HepG2 (cell line): ENCODE measurements around the gene SAMD4A.

ENCODE experiments used
- USF2 ChIP-seq, 2 experiments: sonication (generic) in 1 of 2; formaldehyde crosslinking in 1 of 2; IDR thresholded peaks; 2 replicates each; pipeline versions ENCODE4 v1.5.1 to v1.6.1; 2011 to 2020; ENCODE audit warnings: borderline replicate concordance in 1 of 2, low read depth in 1 of 2, low read length in 1 of 2, mild to moderate bottlenecking in 1 of 2, missing genetic modification reagents in 1 of 2, moderate library complexity in 1 of 2
- TF ChIP-seq, protein P1 (sequence below): sonication (generic); formaldehyde crosslinking; IDR thresholded peaks from 2 replicates; pipeline ENCODE4 v1.8.0; 2022; ENCODE audit warnings: mild to moderate bottlenecking, missing genetic modification reagents, borderline replicate concordance

GRCh38 chr14:54665946-54666345 is 99.0 kb downstream of the SAMD4A start:
- no peak for TF ChIP-seq USF2 (IDR thresholded peaks at IDR 0.05; ENCODE audit: low read depth, low read length)
- no peak for TF ChIP-seq USF2 (CRISPR knock-in tag; IDR thresholded peaks at IDR 0.05; ENCODE audit: borderline replicate concordance)
- TF ChIP-seq, protein P1, sequence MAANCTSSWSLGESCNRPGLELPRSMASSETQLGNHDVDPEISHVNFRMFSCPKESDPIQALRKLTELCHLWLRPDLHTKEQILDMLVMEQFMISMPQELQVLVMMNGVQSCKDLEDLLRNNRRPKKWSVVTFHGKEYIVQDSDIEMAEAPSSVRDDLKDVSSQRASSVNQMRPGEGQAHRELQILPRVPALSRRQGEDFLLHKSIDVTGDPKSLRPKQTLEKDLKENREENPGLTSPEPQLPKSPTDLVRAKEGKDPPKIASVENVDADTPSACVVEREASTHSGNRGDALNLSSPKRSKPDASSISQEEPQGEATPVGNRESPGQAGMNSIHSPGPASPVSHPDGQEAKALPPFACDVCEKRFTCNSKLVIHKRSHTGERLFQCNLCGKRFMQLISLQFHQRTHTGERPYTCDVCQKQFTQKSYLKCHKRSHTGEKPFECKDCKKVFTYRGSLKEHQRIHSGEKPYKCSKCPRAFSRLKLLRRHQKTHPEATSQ (CRISPR knock-in tag), result no peak
